Activated T-cell treated with anti-CD3 and anti-CD28 coated beads for 48 hours (primary cell): ENCODE results near the gene ZBTB7C.

Experiments used
- DNase-seq: peaks from one replicate; pipeline ENCODE4 v3.0.0-alpha.2; 2020; ENCODE audit warnings: low read depth

The ZBTB7C gene

DNA sequence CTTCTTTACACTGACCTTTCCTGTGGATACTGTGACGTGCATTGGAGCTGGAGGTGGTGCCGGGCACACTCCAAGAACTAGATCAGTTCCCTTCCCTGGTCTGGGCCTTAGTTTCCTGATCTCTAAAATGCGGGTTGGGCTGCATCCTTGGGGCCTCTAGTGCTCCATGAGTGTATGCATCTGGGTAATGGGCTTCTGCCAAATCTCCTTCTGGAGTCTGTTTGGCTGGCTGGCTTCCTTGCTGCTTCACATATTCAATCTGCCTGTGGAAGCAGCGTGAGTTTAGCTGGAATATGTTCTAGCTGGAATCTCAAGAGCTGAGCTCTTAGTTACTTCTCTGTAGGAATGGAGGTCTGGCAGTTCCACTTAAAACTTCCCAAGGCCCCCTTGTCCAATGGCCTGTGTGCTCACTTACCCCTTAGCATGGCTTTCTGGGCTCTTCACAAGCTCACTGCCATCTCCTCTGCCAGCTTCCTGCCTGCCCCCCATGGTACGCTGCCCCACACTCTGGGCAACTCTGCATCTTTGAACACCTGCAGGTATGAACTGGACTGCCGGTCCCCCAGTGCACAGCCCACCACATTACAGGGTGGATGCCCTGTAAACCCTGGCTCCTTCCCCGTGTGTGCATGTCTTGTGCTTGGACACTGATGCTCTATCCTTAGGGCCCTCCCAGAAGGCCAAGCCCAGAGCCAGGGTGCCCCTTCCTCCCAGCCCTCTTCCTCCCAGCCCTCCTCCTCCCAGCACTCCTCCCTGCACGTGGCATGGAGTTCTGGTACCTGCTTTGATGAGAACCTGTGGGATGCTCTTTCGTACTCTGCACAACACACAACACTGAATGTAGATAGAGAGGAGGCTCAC lies 375.2 kb downstream of the ZBTB7C start:
- DNase-seq: no peak

DNA sequence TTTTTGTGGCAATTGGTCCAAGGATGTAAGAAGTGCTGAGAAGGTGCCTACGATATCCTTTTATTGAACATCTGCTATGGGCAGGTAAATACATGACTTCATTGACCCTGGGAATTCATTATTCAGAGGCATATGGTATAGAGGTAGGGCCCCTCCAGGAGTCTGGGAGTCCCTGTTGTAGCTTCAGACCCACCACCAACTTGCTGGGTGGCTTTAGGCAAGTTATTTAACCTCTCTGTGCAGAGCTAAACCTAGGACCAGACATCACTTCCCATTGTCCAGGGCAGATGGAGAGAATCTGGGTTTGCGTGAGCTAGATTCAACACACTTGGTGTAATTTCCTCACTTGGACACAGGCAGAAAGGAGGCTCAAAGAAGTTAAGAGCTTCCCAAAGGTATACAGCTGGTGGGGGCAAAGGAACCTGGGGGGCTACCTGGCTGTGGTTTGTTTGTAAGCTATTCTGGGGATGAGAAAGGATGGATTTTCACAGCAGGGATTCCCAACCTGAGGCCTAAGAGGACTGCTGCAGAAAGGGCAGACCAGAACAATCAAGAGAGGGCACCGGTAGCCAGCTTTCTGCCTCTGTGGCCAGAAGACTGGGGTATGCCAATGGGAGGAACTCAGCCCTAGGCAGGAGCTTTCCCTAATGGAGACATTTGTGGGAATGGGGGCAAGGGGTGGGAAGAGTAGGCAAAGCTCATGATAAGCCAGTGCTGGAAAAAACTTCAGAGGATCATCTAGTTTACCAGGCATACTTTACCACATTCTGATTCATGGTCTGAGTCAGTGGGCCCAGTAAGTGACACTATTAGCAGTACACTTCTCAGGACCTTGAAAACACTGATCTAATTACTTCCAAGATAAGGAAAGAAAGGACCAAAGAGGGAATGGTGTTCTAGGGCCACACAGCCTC lies 376.1 kb downstream of the ZBTB7C start:
- DNase-seq: no peak

DNA sequence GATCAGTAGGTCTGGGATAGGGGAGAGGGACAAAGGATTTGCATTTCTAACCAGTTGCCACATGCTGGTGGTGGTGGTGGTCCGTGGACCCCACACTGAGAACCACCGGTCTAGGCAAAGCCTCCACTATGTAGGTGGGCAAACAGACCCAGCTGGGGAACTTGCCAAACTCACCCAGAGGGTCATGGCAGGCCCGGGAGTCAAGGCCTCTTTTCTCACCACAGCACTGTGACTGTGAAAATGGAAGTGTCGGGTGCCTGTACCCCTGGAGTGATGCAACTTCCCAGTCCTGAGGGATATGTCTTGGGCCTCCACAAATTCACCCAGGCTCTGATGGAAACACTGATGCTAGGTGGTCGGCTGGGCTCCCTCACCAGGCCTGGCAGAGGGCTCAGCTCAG lies 377.5 kb downstream of the ZBTB7C start:
- DNase-seq: no peak

DNA sequence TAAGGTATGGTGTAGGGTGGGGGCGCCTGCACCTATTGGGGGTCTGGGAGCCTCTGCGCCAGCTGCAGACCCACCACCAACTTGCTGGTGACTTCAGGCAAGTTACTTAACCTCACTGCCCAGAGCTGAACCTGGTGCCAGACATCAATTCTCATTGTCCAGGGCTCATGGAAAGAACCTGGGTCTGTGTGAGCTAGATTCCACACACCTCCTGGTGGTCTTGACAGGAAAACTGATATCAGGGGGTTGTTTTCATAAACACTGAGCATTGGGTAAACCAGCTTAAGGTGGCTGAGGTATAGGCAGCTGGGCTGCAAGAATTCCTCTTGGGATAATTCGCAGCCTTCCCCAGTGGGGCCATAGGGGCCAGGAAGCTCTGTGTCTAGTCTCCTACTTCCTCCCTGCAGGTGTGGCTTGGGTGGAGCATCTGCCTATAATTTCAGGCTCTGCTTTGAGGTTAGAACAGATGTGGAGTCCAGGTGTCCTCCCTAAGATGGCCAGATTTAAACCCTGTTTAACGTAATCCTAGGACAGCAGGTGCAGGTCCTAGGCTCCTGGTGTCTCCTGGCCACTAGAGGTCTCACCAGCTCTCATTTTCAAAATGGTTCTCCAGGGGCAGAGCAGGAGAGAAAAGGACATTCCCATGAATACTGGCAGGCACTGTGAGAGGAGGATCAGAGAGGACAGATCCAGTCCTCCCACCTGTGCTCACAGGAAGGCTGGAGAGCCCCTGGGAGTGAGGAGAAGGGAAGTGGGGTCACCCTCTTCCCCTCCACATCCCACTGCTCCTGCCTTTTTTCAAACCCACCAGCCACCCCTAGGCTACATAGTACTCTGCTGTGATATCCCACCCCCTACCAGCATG lies 378.3 kb downstream of the ZBTB7C start:
- no peak for DNase-seq

DNA sequence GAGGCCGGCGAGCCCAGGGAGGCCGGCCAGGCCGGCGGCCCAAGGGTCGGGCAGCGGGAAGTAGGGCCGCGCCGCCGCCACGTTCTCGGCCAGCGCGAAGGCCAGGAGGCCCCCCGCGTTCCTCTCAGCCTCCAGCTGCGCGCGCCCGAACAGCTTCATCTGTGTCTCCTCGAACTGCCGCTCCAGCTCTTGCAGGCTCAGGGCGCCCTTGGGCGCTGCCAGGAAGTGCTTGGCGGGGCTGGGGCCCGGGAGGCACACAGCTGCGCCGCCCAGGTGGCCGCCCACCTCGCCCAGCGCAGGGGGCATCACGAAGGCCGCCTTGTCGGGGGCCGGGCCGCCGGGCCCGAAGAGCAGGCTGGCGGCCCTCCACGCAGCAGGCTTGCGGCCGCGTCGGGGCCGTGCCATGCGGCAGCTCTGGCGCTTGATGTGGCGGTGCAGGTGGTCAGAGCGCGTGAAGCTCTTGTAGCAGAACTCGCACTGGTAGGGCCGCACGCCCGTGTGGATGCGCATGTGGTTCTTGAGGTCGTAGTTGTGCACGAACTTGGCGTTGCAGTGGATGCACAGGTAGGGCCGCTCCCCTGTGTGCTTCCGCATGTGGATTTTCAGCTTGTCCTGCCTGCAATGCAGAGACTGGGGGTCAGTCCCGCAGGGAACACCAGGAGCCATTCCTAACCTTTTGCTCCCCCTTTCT lies 379.7 kb downstream of the ZBTB7C start:
- no peak for DNase-seq

DNA sequence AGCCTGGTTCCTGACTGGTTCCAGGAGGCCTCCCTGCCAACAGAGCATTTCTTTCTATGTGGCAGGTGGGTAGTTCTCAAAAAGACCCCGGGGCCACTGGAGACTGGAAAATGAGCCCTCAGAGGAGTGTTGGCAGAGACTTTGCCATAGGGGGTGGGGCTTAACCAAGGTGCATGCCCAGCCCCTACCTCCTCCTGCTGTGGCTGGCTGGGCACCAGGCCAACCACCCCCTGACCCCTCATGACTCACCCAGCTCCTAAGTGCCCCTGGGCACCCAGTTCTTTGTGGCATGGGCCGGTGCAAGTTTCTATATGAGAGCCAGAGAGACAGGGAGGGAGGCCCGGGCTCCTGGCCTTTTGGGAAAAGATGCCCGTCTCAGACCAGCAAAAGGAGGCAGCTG lies 380.5 kb downstream of the ZBTB7C start:
- no peak for DNase-seq

DNA sequence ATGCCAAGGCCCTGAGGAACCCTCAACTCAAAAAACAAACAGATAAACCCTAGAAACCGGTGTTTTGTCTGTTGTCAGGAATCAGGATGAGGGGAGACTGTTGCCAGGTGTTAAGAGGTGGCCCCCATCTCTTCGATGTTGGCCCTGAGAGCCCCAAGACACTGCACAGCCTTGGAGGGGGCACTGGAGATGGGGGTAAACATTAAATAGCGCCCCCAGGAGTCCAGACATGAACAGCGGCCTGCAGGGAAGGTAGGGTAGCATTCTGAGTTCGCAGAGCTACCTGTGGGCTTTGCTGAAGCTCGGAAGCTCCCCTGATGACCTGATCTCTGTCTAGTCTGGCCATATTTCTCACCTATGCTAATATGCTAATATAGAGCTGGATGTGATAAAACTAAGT lies 381.1 kb downstream of the ZBTB7C start:
- DNase-seq: no peak

DNA sequence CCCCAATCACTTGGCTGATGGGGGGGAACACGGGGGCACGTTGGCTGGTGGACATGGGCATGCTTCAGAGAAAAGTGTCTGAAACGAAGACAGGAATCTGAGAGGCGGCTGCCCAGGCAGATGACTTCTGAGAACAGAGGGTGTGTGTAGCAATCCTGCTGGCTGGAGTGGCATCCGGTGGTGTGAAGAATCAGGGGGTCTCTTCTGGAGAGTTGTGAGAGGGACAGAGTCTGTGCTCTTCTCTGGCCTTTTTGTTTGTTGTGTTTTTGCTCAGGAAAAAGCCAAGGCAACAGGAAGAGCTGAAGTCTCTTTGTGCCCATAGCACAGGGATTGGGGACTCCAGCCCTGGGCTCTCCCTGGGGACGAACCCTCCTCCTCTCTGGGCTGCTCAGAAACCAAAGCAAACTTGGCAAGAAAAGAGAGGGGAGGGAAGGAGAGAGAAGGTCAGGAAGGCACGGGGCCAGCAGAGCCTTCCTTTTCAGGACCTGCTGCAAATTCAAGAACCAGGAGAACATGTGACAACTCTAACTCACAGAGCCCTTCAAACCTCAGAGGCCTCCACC lies 381.7 kb downstream of the ZBTB7C start:
- DNase-seq: no peak

DNA sequence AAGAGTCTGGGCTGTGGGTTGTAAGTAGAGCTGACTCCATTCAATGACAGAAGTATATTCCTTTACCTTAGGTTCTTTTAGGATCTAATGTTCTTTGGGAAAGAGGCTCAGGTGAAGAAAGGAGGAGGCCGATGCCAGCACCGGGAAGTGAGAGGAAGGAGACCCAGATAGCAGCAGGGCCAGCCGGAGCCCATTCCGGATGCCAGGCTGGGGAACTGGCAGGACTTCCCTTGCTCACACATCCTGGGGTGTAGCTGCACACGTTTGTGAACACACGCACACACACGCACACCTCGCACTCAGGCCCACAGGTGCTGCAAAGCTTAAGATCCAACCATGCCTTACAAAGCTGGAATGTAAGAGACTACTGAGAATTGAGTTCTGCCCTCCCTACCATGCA lies 383.0 kb downstream of the ZBTB7C start:
- no peak for DNase-seq

DNA sequence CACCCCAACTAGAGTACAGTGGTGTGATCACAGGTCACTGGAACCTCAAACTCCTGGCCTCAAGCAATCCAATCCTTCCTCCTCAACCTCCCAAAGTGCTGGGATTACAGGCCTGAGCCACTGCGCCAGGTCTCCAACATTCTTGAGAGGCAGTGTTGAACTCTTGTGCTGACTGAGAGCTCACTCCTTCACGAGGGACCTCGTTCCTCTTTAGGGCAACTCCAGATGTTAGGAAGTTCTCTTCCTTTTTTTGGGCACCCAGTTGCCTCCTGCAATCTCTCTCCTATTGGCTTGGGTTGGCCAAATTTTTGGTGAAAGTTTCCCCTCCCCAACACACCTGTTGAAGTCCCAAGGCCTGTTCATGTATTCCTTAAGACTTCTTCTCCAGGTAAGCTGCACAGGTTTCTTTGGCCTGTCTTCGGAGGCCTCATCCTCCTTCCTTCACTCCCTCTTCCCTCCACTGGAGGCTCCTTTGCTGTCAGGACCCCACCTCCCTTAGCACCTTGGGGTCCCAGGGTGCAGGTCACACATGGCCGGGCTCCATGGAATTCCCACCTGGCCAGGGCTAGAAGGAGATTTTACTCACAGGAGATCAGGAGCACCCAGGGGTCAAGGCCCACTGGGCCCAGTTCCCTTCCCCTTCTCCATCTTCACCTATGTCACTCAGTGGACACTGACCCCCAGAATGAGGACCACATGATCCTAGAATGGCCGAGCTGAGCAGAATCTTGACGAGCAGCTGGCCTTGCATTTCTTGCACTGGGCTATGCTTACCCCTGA lies 384.1 kb downstream of the ZBTB7C start:
- DNase-seq: no peak

DNA sequence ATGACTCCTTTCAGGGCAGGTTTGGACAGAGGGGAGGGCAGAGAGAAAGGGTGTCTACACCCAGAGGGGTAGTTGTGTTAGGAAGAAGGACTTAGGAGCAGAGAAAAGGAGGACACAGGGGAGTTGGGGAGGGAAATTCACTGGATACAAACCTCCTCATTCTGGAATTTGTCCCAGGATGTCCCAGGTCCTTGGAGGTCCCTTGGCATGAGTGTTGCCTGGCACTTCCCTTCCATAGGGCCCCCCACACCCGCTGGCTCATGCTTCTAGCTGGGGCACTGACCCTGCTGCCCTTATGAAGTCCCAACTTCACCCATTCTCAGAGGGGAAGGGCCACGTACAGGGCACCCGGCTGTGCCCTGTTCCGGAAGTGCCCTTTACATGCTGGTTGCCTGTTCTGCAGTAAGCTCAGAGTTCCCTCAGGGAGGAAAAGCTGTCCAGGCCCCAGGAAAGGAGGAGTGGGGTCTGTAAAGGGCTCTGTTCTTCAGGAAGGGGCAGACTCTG lies 385.1 kb downstream of the ZBTB7C start:
- no peak for DNase-seq

DNA sequence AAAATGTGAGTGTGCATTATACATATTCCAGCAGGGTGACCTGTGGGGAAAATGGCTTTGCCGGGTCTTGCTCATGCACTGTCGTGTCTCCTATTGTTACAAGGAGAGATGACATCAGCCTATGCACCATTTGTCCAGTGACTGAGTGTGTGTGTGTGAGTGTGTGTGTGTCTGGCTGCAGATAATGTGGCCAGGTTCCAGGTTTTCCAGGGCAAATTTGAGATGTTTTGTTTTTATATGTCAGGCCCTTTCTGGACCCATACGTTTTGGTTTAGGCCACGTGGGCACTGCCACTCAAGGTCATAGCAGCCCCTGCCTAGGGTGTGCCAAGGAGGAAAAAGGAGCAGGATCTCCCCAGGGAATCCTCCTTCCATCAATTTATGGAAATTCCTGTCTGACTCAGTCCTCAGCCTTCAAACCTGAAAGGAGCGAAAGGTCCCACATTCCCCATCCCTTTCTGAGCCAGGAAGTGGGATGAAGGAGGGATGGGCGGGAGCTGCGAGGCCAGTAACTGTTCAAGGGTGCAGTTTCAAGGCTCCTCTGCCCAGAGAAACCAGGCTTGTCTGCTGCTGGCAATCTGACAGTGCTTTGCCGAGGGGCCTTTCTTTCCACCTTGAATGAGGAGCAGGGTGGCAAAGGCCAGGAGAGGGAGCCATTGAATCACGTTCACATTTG lies 385.7 kb downstream of the ZBTB7C start:
- DNase-seq: no peak

DNA sequence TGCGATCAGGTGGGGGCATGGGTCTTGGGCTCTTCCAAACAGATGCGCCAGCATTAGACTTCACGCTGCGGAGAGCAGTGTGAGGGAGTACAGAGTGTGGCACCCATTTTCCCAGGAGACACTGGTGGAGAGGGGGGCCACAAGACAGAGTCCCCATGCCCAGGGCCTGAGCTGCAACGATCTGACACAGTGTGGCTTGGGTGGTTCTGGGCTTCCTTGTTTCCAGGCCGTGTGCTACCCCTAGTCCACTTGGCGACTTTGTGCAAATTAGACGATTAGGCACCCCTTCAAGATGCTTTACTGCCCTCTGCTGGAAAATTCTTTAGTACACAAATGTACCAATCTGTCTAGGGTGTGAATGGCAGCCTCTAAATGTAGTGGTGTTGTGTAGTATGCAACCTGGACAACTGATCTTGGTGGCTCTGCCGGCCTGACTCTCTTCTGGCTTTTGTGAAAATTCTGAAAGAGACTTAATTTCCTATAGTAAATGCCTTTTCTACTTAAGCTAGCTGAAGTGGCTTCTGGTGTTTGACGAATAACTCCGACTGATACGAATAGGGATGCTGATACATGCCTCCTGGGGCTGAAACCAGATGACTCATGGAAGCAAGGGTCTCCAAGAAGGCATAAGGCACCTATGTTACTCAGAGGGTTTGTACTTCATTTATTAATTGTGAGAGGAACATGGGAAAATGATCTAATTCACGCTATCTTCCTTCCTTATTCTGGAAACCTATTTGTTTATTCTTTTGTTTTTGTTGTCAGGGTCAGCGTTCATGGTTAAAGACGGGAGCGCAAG lies 386.5 kb downstream of the ZBTB7C start:
- DNase-seq: no peak

DNA sequence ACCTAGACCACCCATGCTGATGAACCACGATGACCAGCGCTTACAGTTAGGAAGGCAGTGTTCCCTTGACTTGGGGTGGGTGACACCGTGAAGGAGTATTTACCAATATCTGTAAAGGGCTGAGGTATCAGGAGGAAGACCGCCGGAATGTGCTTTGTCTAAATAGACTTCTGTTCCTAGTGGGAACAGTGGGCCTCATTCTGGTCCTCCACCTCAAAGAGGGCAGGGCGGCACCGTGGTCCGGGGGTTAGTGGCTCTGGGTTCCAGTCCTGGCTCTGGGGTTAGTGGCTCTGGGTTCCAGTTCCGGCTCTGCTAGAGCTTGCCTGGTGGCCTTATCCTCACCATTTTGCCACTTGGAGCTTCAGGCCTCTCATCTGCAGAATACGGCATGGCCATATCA lies 387.2 kb downstream of the ZBTB7C start:
- DNase-seq: no peak

DNA sequence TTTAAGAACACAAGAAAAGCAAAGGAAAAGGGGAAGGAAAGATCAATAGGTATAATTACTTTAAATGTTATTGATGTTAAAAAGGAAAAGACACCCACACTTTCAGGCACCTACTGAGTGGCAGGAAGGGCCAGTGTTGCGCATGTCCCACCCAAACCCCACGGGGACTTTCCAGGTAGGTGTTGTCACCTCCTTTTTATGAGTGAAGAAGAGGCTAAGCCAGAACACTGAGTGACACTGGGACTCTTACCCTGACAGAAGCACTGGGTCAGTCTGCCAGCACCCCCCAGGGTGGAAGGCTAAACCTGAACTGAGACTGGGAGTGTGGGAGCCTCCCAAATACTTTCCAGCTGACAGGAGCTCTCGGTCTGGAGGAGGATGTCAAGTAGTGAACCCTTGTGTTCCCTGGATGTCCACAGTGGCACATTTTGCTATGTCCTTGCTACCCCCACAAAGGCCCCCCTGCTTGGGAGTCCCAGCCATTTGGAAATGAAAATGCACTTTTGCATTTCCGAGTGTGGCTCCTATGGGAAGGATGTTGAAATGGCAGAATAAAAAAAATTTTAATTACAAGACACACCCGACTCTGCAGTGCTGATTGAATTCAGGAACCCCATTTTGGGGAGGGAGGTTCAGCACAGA lies 387.8 kb downstream of the ZBTB7C start:
- no peak for DNase-seq

DNA sequence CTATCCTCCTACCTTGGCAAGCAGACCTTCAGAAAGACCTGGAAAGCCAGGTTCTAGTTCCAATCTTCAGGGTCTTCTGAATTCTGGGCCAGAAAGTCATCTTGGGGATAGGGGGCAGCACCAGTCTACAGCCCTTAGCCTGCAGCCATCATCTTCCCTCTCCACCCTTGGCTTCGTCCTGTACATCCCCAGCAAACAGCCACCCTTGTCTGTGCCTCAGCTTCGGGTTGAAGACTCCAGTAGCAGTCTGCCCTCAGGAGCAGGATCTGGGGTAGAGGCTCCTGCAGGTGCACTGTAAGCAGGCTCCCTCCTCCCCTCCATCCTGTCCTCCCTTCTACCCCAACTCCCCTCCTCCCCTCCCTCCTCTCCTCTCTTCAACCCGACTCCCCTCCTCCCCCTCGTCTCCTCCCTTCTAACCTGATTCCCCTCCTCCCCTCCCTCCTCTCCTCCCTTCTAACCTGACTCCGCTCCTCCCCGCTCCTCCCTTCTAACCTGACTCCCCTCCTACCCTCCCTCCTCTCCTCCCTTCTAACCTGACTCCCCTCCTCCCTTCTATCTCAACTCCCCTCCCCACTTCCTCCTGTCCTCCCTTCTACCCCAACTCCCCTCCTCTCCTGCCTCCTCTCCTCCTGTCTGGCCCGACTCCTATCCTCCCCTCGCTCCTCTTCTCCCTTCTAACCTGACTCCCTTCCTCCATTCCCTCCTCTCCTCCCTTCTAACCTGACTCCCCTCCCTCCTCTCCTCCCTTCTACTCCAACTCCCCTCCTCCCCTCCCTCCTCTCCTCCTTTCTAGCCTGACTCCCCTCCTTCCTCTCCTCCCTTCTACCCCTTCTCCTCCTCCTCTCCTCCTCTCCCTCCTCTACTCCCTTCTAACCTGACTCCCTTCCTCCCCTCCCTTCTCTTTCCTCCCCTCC lies 388.6 kb downstream of the ZBTB7C start:
- DNase-seq: no peak
